ENCODE data around the gene CFAP43.

DNA sequence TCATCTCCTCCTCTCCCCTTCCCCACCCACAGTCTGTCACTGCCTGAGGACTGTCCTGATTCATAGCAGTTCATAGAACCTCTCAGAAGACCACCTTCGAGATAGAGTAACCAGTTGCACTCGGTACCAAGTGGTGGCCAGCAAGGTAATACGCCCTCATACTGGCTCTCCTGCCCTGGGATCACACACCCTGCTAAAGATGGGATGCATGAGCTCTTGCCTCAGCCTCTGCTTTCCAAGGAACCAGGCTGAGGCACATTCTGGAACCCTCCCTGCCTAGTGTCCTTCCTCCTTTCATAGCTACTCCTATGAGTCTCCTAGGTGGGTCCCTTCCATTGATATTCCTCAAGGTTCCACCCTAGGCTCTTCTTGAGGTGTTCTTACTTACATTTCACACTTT, 15.5 kb downstream of the CFAP43 start:
- TF ChIP-seq POLR2AphosphoS5 (IDR thresholded peaks at IDR 0.05; ENCODE audit: borderline replicate concordance, low read depth, low read length) (no peak), EZH2 (IDR thresholded peaks at IDR 0.05) (no peak), FOXP2 (optimal IDR thresholded peaks at IDR 0.05; ENCODE audit: control extremely low read depth, extremely low read length, insufficient read depth) (no peak)
